Gastroesophageal sphincter (tissue), 3 donors: Measurements from ENCODE around the gene DNMT1.

ENCODE experiments used
- EP300 ChIP-seq: sonication (generic); formaldehyde crosslinking; IDR thresholded peaks from one replicate; pipeline ENCODE4 v1.6.1; 2017; ENCODE audit warnings: antibody characterized with exemption, mild to moderate bottlenecking
- TF ChIP-seq, protein P1 (sequence below), 4 experiments: fragments of 200-600 bp in 2 of 4; fragments of 450-650 bp in 2 of 4; sonication (generic) in 1 of 4; IDR thresholded peaks; one replicate each; pipeline ENCODE4 v1.5.1; 2017 to 2019; ENCODE audit warnings: antibody characterized with exemption in 4 of 4, mild to moderate bottlenecking in 2 of 4, moderate library complexity in 2 of 4

DNA sequence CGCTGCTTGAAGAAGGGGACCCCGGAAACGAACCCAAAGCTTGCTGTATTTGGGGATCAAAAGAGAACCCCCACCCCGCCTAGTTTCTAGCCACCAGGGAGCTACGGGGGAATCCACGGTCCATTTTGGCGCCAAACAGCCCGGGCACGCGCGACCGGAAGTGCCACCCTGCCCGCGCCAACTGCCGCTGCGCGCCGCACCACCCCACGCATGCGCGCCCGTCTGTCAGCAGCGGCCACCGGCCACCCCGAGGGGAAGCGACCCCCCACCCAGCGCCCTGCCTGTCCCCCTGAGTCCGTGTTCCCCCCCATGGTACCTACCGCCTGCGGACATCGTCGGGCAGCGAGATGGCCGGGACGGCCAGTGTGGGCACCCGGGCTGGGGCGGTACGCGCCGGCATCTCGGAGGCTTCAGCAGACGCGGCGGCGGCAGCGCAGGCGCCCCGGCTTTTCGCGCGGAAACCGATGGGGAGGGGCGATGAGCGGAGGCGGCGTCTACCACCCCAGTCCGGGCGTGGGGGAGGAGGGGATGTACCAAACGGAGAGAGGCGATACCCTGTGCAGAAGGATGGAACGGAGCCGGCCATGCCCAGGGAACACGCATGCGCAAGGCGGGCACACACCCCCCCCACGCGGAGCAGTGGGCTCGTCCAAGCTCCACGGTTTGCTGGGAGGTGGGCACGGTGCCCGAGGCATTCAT, at the start of gene DNMT1:
- TF ChIP-seq EP300: no peak
- TF ChIP-seq, protein P1, sequence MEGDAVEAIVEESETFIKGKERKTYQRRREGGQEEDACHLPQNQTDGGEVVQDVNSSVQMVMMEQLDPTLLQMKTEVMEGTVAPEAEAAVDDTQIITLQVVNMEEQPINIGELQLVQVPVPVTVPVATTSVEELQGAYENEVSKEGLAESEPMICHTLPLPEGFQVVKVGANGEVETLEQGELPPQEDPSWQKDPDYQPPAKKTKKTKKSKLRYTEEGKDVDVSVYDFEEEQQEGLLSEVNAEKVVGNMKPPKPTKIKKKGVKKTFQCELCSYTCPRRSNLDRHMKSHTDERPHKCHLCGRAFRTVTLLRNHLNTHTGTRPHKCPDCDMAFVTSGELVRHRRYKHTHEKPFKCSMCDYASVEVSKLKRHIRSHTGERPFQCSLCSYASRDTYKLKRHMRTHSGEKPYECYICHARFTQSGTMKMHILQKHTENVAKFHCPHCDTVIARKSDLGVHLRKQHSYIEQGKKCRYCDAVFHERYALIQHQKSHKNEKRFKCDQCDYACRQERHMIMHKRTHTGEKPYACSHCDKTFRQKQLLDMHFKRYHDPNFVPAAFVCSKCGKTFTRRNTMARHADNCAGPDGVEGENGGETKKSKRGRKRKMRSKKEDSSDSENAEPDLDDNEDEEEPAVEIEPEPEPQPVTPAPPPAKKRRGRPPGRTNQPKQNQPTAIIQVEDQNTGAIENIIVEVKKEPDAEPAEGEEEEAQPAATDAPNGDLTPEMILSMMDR (IDR thresholded peaks at IDR 0.05): peak in 1 of 4 experiments; percentile 15
